A549 (cell line): ENCODE measurements around the gene IGSF9B.

ENCODE experiments used
- BHLHE40 ChIP-seq: IDR thresholded peaks from 2 replicates; pipeline ENCODE4 v1.6.1; 2012; ENCODE audit warnings: low read depth, low read length, inconsistent platforms
- EP300 ChIP-seq, 2 experiments: fragments of >200 bp; sonication (Bioruptor Twin); formaldehyde crosslinking; IDR thresholded peaks; 2 replicates in 1 of 2; 3 replicates in 1 of 2; pipeline ENCODE4 v1.6.1; 2016 to 2017
- RFX5 ChIP-seq: fragments of 450-650 bp; IDR thresholded peaks from 2 replicates; pipeline ENCODE4 v1.7.1; 2014; ENCODE audit warnings: antibody characterized with exemption, mild to moderate bottlenecking, moderate library complexity
- RNF2 ChIP-seq: fragments of 200-600 bp; sonication (generic); IDR thresholded peaks from 2 replicates; pipeline ENCODE4 v1.6.1; 2016; ENCODE audit warnings: low read depth, mild to moderate bottlenecking, antibody characterized with exemption, moderate library complexity, borderline replicate concordance
- TF ChIP-seq, protein P1 (sequence below): fragments of 150-350 bp; IDR thresholded peaks from 2 replicates; pipeline ENCODE4 v1.6.1; 2014; ENCODE audit warnings: low read depth, mild to moderate bottlenecking, low read length
- TF ChIP-seq, protein P2 (sequence below): fragments of 450-650 bp; IDR thresholded peaks from 2 replicates; pipeline ENCODE4 v1.6.1; 2014; ENCODE audit warnings: antibody characterized with exemption

DNA sequence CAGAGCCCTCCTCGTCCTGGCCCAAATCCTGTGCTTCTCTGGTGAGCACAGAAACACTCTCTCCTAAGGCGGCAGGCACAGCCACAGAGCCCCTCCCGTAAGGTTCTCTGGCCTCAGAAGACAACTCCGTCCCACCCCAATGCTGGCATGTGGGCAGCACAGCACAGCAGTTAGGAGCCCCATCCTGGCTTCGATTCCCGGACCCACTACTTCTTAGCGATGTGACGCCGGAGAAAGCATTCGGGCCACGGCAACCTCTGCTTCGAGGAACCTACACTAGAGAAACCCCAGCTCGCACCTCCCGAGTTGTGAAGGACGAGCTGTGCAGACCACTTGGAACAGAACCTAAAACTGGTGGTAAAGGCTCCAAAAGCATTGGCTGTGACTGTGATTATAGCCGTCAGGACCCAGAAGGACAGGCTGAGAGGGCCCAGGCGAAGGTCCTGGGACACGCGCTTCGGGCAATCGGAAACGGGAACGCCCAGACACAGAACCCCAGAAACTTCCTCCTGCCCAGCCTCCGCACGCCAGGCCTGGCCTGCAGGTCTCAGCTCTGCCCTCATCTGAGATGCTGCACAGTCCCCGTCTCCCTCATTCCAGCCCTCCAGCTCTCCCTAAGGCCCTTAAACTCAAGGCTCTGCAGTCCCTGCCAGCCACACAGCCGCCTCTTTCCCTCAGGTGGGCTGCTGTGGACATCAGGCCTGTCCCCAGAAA lies 26.6 kb downstream of the IGSF9B start:
- no peak for TF ChIP-seq RNF2
- TF ChIP-seq BHLHE40, result no peak
- TF ChIP-seq, protein P1, sequence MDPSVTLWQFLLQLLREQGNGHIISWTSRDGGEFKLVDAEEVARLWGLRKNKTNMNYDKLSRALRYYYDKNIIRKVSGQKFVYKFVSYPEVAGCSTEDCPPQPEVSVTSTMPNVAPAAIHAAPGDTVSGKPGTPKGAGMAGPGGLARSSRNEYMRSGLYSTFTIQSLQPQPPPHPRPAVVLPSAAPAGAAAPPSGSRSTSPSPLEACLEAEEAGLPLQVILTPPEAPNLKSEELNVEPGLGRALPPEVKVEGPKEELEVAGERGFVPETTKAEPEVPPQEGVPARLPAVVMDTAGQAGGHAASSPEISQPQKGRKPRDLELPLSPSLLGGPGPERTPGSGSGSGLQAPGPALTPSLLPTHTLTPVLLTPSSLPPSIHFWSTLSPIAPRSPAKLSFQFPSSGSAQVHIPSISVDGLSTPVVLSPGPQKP, result no peak
- TF ChIP-seq RFX5, result no peak
- no peak for TF ChIP-seq EP300 (IDR thresholded peaks at IDR 0.05)
- TF ChIP-seq, protein P2, sequence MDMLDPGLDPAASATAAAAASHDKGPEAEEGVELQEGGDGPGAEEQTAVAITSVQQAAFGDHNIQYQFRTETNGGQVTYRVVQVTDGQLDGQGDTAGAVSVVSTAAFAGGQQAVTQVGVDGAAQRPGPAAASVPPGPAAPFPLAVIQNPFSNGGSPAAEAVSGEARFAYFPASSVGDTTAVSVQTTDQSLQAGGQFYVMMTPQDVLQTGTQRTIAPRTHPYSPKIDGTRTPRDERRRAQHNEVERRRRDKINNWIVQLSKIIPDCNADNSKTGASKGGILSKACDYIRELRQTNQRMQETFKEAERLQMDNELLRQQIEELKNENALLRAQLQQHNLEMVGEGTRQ, result no peak
